PC-3 (cell line): ENCODE measurements around the gene SAP130. TPM values are rescaled to one million over a fixed set of nuclear protein-coding genes. Genes with fewer than 3 reads are reported as not detected.

ENCODE experiments used
- ATAC-seq: fragments of 200-7000 bp; cut with Tn5 transposase; 2 replicates; pipeline ENCODE4 v1.9.1; 2020; ENCODE audit warnings: mild to moderate bottlenecking, moderate library complexity
- BruUV-seq: library from RNA; stranded (reverse); fragments of 400-500 nt; replicated peaks from 2 replicates; lab custom pipeline; 2021; lab: Mats Ljungman, UMichigan
- CTCF ChIA-PET: fragments of 300-600 bp; sonication (Branson Sonifier 250); formaldehyde crosslinking; loops from one replicate; lab custom pipeline; 2022; ENCODE audit warnings: antibody characterized with exemption; lab: Charles Lee
- POLR2A ChIA-PET: fragments of 300-600 bp; sonication (Branson Sonifier 250); formaldehyde crosslinking; loops from one replicate; lab custom pipeline; 2022; ENCODE audit warnings: antibody characterized with exemption; ENCODE audit not compliant: unreplicated experiment; lab: Charles Lee
- DNase-seq: peaks from one replicate; pipeline ENCODE4 v3.0.0-alpha.2; 2015
- H2AFZ ChIP-seq: fragments of 300-600 bp; sonication (generic); 2 replicates; pipeline ENCODE4 v1.6.0; 2016; ENCODE audit warnings: antibody characterized with exemption, low read length
- H3F3A ChIP-seq: fragments of 300-600 bp; sonication (generic); one replicate; pipeline ENCODE4 v1.6.0; 2017; ENCODE audit warnings: antibody characterized with exemption, low read length, control low read depth, mild to moderate bottlenecking; ENCODE audit not compliant: unreplicated experiment
- H3K27ac ChIP-seq: fragments of 300-600 bp; sonication (generic); 2 replicates; pipeline ENCODE4 v1.5.1; 2016; ENCODE audit warnings: mild to moderate bottlenecking, low read length
- H3K27me3 ChIP-seq: fragments of 300-600 bp; sonication (generic); 2 replicates; pipeline ENCODE4 v1.6.1; 2016; ENCODE audit warnings: low read length, mixed read lengths
- H3K36me3 ChIP-seq: fragments of 300-600 bp; sonication (generic); 2 replicates; pipeline ENCODE4 v1.6.1; 2016; ENCODE audit warnings: low read depth, mixed run types, low read length, mixed read lengths
- H3K4me1 ChIP-seq: fragments of 300-600 bp; sonication (generic); 2 replicates; pipeline ENCODE4 v1.5.1; 2016; ENCODE audit warnings: low read length; ENCODE audit not compliant: insufficient read depth
- H3K4me2 ChIP-seq: fragments of 300-600 bp; sonication (generic); 2 replicates; pipeline ENCODE4 v1.6.0; 2016; ENCODE audit warnings: low read length
- H3K4me3 ChIP-seq: fragments of 300-600 bp; sonication (generic); 2 replicates; pipeline ENCODE4 v1.5.1; 2016; ENCODE audit warnings: mild to moderate bottlenecking, low read length, mixed read lengths
- H3K79me2 ChIP-seq: fragments of 300-600 bp; sonication (generic); 2 replicates; pipeline ENCODE4 v1.6.1; 2017; ENCODE audit warnings: low read length, mixed read lengths
- H3K9ac ChIP-seq: fragments of 300-600 bp; sonication (generic); 2 replicates; pipeline ENCODE4 v1.6.0; 2016; ENCODE audit warnings: mild to moderate bottlenecking, low read length
- H3K9me2 ChIP-seq: fragments of 300-600 bp; sonication (generic); replicated peaks from 2 replicates; pipeline ENCODE4 v1.6.1; 2016; ENCODE audit warnings: mixed run types, low read length, mixed read lengths
- H3K9me3 ChIP-seq: fragments of 300-600 bp; sonication (generic); 2 replicates; pipeline ENCODE4 v1.6.1; 2016; ENCODE audit warnings: low read length, mixed read lengths
- H4K20me1 ChIP-seq: fragments of 300-600 bp; sonication (generic); 2 replicates; pipeline ENCODE4 v1.6.1; 2016; ENCODE audit warnings: low read length, mixed read lengths
- EZH2 ChIP-seq: fragments of 300-600 bp; sonication (generic); IDR thresholded peaks from one replicate; pipeline ENCODE4 v1.6.1; 2017; ENCODE audit warnings: antibody characterized with exemption, mild to moderate bottlenecking, low read length; ENCODE audit not compliant: unreplicated experiment
- EZH2phosphoT487 ChIP-seq: fragments of 300-600 bp; sonication (generic); IDR thresholded peaks from 2 replicates; pipeline ENCODE4 v1.6.1; 2018; ENCODE audit warnings: mild to moderate bottlenecking, antibody characterized with exemption, low read length, borderline replicate concordance
- intact Hi-C: fragments of 100-400 bp; cut with micrococcal nuclease; formaldehyde crosslinking; loops from 2 replicates; pipeline ENCODE4 v1.9.0; 2023
- total RNA-seq: library from RNA; depleted of rRNA; stranded (reverse); fragments of >200 nt; gene quantifications from 2 replicates; pipeline ENCODE4 v1.2.3, GENCODE V29; 2014; rRNA removed
- TF ChIP-seq, protein P1 (sequence below): fragments of 300-600 bp; sonication (generic); conservative IDR thresholded peaks from 2 replicates; pipeline ENCODE4 v1.5.1; 2017; ENCODE audit warnings: antibody characterized with exemption, low read depth, mild to moderate bottlenecking, low read length

Gene SAP130
- total RNA-seq, 1 experiment from 2014 or later = 11.1 TPM

- BruUV-seq = no TSS peak
- ATAC-seq (no peak), DNase-seq (no peak)
- Histone ChIP-seq H3K79me2 (peaks cover 12% of the 10 kb centered on the region), H3K9me3 (no peaks in the 10 kb centered on the region), H3K9me2 (no peaks in the 10 kb centered on the region), H3K9ac (no peak overlapping the region), H2AFZ (no peak overlapping the region), H3K36me3 (no peaks in the 10 kb centered on the region), H3K4me1 (peaks cover 23% of the 10 kb centered on the region), H3F3A (no peaks in the 10 kb centered on the region), H3K27ac (no peak overlapping the region), H3K4me3 (no peak overlapping the region), H3K4me2 (no peak overlapping the region), H3K27me3 (no peaks in the 10 kb centered on the region), H4K20me1 (no peaks in the 10 kb centered on the region)
- ChIA-PET POLR2A (no interaction called here), CTCF (no interaction called here)
- intact Hi-C loops = no loop called here
- TF ChIP-seq, protein P1, sequence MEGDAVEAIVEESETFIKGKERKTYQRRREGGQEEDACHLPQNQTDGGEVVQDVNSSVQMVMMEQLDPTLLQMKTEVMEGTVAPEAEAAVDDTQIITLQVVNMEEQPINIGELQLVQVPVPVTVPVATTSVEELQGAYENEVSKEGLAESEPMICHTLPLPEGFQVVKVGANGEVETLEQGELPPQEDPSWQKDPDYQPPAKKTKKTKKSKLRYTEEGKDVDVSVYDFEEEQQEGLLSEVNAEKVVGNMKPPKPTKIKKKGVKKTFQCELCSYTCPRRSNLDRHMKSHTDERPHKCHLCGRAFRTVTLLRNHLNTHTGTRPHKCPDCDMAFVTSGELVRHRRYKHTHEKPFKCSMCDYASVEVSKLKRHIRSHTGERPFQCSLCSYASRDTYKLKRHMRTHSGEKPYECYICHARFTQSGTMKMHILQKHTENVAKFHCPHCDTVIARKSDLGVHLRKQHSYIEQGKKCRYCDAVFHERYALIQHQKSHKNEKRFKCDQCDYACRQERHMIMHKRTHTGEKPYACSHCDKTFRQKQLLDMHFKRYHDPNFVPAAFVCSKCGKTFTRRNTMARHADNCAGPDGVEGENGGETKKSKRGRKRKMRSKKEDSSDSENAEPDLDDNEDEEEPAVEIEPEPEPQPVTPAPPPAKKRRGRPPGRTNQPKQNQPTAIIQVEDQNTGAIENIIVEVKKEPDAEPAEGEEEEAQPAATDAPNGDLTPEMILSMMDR = no peak
- TF ChIP-seq EZH2 (no peak), EZH2phosphoT487 (no peak)
These were observed 136.0 kb downstream of the SAP130 start for GRCh38 chr2:127891811-127892210.

Other genes starting within 250 kb of the SAP130 start
- gene WDR33, start 216.9 kb downstream of the SAP130 start, total RNA-seq = 31.4 and 31.7 TPM in 2 replicates
- gene POLR2D, start 169.9 kb downstream of the SAP130 start, total RNA-seq = 23.6 and 25.3 TPM in 2 replicates
- gene AMMECR1L, start 142.1 kb downstream of the SAP130 start, total RNA-seq = 10.9 and 14.6 TPM in 2 replicates
- 59.9 and 63.8 TPM in 2 replicates for gene UGGT1, start 63.1 kb upstream of the SAP130 start, total RNA-seq